ENCODE data around the gene ABI1. TPM values are rescaled to one million over a fixed set of nuclear protein-coding genes. Genes with fewer than 3 reads are reported as not detected.

The ABI1 gene
- total and polyA plus RNA-seq, 9 of the 15 experiments (the other 6 are each of a cell fraction or from before 2014, with no cell fraction given): 22.1 to 52.3 (median 39.0) TPM

DNA sequence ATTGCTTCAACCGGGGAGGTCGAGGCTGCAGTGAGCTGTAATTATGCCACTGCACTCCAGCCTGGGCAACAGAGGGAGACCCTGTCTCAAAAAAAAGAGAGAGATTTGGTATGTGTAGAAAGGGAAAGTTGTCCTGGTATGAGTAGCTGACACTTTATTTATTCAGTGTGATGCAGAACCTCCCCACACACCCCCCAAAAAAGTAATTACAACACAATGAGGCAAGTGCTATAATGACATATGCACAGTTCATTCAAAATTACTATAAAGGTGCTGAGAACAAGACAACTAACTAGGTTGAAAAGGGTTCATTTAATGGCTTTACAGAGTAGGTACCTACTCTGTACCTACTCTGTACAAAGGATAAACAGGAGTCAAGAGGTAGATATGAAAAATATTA lies 83.1 kb downstream of the ABI1 start (continued):
- TF ChIP-seq, protein P1, sequence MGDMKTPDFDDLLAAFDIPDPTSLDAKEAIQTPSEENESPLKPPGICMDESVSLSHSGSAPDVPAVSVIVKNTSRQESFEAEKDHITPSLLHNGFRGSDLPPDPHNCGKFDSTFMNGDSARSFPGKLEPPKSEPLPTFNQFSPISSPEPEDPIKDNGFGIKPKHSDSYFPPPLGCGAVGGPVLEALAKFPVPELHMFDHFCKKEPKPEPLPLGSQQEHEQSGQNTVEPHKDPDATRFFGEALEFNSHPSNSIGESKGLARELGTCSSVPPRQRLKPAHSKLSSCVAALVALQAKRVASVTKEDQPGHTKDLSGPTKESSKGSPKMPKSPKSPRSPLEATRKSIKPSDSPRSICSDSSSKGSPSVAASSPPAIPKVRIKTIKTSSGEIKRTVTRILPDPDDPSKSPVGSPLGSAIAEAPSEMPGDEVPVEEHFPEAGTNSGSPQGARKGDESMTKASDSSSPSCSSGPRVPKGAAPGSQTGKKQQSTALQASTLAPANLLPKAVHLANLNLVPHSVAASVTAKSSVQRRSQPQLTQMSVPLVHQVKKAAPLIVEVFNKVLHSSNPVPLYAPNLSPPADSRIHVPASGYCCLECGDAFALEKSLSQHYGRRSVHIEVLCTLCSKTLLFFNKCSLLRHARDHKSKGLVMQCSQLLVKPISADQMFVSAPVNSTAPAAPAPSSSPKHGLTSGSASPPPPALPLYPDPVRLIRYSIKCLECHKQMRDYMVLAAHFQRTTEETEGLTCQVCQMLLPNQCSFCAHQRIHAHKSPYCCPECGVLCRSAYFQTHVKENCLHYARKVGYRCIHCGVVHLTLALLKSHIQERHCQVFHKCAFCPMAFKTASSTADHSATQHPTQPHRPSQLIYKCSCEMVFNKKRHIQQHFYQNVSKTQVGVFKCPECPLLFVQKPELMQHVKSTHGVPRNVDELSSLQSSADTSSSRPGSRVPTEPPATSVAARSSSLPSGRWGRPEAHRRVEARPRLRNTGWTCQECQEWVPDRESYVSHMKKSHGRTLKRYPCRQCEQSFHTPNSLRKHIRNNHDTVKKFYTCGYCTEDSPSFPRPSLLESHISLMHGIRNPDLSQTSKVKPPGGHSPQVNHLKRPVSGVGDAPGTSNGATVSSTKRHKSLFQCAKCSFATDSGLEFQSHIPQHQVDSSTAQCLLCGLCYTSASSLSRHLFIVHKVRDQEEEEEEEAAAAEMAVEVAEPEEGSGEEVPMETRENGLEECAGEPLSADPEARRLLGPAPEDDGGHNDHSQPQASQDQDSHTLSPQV (IDR thresholded peaks at IDR 0.05): no peak
- TF ChIP-seq ELF4 (CRISPR knock-in tag; IDR thresholded peaks at IDR 0.05) (no peak), ZNF778 (CRISPR knock-in tag; IDR thresholded peaks at IDR 0.05) (no peak)

DNA sequence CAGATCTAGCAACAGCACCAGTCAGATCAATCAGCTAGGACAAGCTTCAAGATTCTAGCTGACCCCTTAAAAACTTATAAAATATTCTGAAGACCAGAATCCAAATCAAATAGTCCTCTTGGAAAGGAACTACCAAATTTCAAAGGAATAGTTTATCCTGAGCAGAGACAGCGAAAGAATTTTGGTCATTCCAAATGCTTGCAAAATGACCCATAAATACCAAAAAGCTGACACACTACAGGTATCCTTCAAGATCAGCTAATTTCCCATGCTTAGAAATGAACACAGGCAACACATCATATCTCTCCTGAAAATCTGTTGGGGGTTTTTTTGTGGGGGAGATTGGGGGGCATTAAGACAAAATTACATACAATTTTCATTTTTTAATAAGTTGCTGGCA lies 84.5 kb downstream of the ABI1 start:
- H3K79me2 ChIP-seq (ENCODE audit: control insufficient read depth, insufficient read depth, low read length): peaks cover 27% of the 10 kb centered on the region
- BruUV-seq (replicated peaks): no TSS peak
- no peaks in the 10 kb centered on the region for H3K9me1 ChIP-seq (ENCODE audit: control insufficient read depth, insufficient read depth, low read length)
- H3K4me3 ChIP-seq: no peak overlapping the region
- no peak overlapping the region for H2AFZ ChIP-seq (ENCODE audit: low read depth, low read length)
- in situ Hi-C loops (cut with MboI): no loop called here
- no peak overlapping the region for H3K4me2 ChIP-seq (ENCODE audit: insufficient read depth, low read length)
- no peaks in the 10 kb centered on the region for H3K36me3 ChIP-seq (ENCODE audit: control insufficient read depth, insufficient read depth, low read length)
- DNase-seq (ENCODE audit: extremely low read depth in 1 of 4, low spot score in 3 of 4) (no peak), ATAC-seq (no peak), FAIRE-seq (no peak)
- peaks cover 0 to 15% of the 10 kb centered on the region in 2 experiments; a peak in 3 of 5 replicates for H3K4me1 ChIP-seq (replicated peaks in 1 of 2; ENCODE audit: control insufficient read depth in 2 of 2, insufficient read depth in 2 of 2, low read length in 2 of 2)
- H3K9me3 ChIP-seq (replicated peaks; ENCODE audit: control insufficient read depth, insufficient read depth, low read depth, low read length): no peaks in the 10 kb centered on the region
- 100% methylated on average over 1 of the region's 1 CpG for WGBS (ENCODE audit: insufficient coverage, low coverage, missing lambda C conversion rate)
- no peak overlapping the region for H3K9ac ChIP-seq (ENCODE audit: insufficient read depth in 1 of 2, low read depth in 2 of 2, low read length in 2 of 2)
- no peak overlapping the region for H3K27ac ChIP-seq (ENCODE audit: extremely low read depth, low read depth, low read length)
- peaks cover 22% of the 10 kb centered on the region for H4K20me1 ChIP-seq (replicated peaks; ENCODE audit: control insufficient read depth, insufficient read depth, low read length)
- intact Hi-C loops (cut with micrococcal nuclease): no loop called here
- ChIA-PET POLR2A (interaction anchor here (1.1 to 1.4 kb wide), 2 partner anchors 36 to 44 kb away, joined by 3 read pairs; no protein-coding TSS in a partner anchor), CTCF (ENCODE audit: low intra/inter-chr PET ratio) (no interaction called here)
- no peaks in the 10 kb centered on the region for H3K27me3 ChIP-seq (ENCODE audit: control insufficient read depth in 2 of 2, insufficient read depth in 2 of 2, low read length in 2 of 2)
- TF ChIP-seq RFX7 (CRISPR knock-in tag; IDR thresholded peaks at IDR 0.05): no peak
- no peak for TF ChIP-seq TEAD1 (CRISPR knock-in tag; IDR thresholded peaks at IDR 0.05)
- TF ChIP-seq HNRNPH1 (optimal IDR thresholded peaks at IDR 0.05; ENCODE audit: low read depth, low read length): no peak
- no peak for TF ChIP-seq ZNF224 (CRISPR knock-in tag; IDR thresholded peaks at IDR 0.05)
- no peak for TF ChIP-seq GATA2 (CRISPR knock-in tag; IDR thresholded peaks at IDR 0.05)
- TF ChIP-seq, protein P2, sequence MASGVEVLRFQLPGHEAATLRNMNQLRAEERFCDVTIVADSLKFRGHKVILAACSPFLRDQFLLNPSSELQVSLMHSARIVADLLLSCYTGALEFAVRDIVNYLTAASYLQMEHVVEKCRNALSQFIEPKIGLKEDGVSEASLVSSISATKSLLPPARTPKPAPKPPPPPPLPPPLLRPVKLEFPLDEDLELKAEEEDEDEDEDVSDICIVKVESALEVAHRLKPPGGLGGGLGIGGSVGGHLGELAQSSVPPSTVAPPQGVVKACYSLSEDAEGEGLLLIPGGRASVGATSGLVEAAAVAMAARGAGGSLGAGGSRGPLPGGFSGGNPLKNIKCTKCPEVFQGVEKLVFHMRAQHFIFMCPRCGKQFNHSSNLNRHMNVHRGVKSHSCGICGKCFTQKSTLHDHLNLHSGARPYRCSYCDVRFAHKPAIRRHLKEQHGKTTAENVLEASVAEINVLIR (CRISPR knock-in tag; IDR thresholded peaks at IDR 0.05): no peak
- no peak for TF ChIP-seq KLF13 (tag; IDR thresholded peaks at IDR 0.05; ENCODE audit: borderline replicate concordance, low read depth)
- TF ChIP-seq LEF1 (IDR thresholded peaks at IDR 0.05): no peak
- TF ChIP-seq ZNF79 (CRISPR knock-in tag; IDR thresholded peaks at IDR 0.05; ENCODE audit: low read depth): no peak
- TF ChIP-seq E2F3 (CRISPR knock-in tag; IDR thresholded peaks at IDR 0.05): no peak
- no peak for TF ChIP-seq HEY1 (CRISPR knock-in tag; IDR thresholded peaks at IDR 0.05; ENCODE audit: borderline replicate concordance)
- TF ChIP-seq WHSC1 (IDR thresholded peaks at IDR 0.05; ENCODE audit: low read length): no peak
- TF ChIP-seq, protein P3, sequence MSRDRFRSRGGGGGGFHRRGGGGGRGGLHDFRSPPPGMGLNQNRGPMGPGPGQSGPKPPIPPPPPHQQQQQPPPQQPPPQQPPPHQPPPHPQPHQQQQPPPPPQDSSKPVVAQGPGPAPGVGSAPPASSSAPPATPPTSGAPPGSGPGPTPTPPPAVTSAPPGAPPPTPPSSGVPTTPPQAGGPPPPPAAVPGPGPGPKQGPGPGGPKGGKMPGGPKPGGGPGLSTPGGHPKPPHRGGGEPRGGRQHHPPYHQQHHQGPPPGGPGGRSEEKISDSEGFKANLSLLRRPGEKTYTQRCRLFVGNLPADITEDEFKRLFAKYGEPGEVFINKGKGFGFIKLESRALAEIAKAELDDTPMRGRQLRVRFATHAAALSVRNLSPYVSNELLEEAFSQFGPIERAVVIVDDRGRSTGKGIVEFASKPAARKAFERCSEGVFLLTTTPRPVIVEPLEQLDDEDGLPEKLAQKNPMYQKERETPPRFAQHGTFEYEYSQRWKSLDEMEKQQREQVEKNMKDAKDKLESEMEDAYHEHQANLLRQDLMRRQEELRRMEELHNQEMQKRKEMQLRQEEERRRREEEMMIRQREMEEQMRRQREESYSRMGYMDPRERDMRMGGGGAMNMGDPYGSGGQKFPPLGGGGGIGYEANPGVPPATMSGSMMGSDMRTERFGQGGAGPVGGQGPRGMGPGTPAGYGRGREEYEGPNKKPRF (IDR thresholded peaks at IDR 0.05; ENCODE audit: low read depth, low read length): no peak
